Measurements from ENCODE around the gene DIAPH3. TPM values are rescaled to one million over a fixed set of nuclear protein-coding genes. Genes with fewer than 3 reads are reported as not detected.

The DIAPH3 gene
- total and polyA plus RNA-seq, 2 of the 8 experiments (the other 6 are each of a cell fraction or from before 2014, with no cell fraction given), result 8.0 to 30.8 TPM

DNA sequence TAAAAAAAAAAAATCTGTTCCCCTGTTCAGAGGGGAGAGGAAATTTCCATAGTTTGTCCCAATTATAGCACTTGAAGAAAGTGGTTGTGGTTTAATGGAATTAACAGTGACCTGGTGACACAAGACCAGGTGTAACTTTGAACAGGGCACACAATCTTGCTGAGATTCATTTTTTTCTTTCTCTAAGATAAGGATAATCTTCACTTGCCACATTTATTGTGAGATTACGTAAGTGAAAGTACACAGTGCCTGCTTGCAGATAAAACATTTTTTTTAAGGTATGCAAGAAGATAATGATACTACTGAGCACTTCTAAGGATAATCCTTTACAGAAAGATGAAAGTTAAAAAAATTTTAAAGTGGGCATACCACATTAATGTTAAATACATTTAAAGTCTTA lies 448.1 kb downstream of the DIAPH3 start (continued):
- TF ChIP-seq CEBPB (IDR thresholded peaks at IDR 0.05; ENCODE audit: low read depth, low read length) (no peak), PHF8 (conservative IDR thresholded peaks at IDR 0.05; ENCODE audit: low read depth, low read length) (no peak), TBP (IDR thresholded peaks at IDR 0.05; ENCODE audit: low read depth, low read length) (no peak), BACH1 (IDR thresholded peaks at IDR 0.05; ENCODE audit: low read length) (no peak), JUN (IDR thresholded peaks at IDR 0.05; ENCODE audit: low read depth, low read length) (no peak), RAD21 (IDR thresholded peaks at IDR 0.05 in 1 of 2, conservative IDR thresholded peaks at IDR 0.05 in 1 of 2; ENCODE audit: low read depth in 2 of 2, low read length in 2 of 2) (no peak), KDM4A (IDR thresholded peaks at IDR 0.05; ENCODE audit: low read depth, low read length, severe bottlenecking) (no peak), HDAC2 (IDR thresholded peaks at IDR 0.05; ENCODE audit: borderline replicate concordance in 1 of 2, low read depth in 2 of 2, low read length in 2 of 2) (no peak), ASH2L (IDR thresholded peaks at IDR 0.05; ENCODE audit: low read length) (no peak)

Measured in H1 (cell line).